ENCODE data around the gene GDF11.

DNA sequence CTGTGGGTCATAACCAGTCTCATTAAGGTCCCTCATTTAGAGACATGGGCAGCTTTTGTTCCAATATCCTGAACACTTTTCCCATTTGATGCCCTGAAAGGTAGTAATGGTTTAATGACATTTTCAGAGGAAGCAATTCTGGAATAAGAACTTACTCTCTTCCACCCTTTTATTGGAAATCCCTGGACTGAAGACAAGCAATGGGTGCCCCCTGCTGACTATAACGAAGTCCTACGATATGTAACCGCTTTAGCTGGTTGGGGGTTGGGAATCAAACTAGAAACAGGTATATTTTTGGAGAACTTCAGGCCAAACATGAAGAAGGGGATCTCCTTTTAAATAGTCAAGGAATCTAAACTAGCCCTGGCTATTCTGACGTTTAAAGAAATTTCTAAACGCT, 54.1 kb downstream of the GDF11 start:
- TF ChIP-seq, protein P1, sequence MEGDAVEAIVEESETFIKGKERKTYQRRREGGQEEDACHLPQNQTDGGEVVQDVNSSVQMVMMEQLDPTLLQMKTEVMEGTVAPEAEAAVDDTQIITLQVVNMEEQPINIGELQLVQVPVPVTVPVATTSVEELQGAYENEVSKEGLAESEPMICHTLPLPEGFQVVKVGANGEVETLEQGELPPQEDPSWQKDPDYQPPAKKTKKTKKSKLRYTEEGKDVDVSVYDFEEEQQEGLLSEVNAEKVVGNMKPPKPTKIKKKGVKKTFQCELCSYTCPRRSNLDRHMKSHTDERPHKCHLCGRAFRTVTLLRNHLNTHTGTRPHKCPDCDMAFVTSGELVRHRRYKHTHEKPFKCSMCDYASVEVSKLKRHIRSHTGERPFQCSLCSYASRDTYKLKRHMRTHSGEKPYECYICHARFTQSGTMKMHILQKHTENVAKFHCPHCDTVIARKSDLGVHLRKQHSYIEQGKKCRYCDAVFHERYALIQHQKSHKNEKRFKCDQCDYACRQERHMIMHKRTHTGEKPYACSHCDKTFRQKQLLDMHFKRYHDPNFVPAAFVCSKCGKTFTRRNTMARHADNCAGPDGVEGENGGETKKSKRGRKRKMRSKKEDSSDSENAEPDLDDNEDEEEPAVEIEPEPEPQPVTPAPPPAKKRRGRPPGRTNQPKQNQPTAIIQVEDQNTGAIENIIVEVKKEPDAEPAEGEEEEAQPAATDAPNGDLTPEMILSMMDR (IDR thresholded peaks at IDR 0.05; ENCODE audit: insufficient read depth, low read length, poor library complexity, severe bottlenecking) = no peak
- TF ChIP-seq EZH2phosphoT487 (conservative IDR thresholded peaks at IDR 0.05; ENCODE audit: low read length) = no peak

Measured in SU-DHL-6 (cell line).